HG02588 (cell line): Measurements from ENCODE around the gene GAL3ST2.
"Not testable (repeated sequence)": the region's sequence is repeated elsewhere in the genome, so short reads cannot be mapped to it uniquely, and the experiment has no call there.

Experiments
- ATAC-seq: cut with Tn5 transposase; IDR thresholded peaks from one replicate; pipeline ENCODE4 v1.9.1; 2021; ENCODE audit warnings: mild to moderate bottlenecking, moderate library complexity; ENCODE audit not compliant: unreplicated experiment

The GAL3ST2 gene

DNA sequence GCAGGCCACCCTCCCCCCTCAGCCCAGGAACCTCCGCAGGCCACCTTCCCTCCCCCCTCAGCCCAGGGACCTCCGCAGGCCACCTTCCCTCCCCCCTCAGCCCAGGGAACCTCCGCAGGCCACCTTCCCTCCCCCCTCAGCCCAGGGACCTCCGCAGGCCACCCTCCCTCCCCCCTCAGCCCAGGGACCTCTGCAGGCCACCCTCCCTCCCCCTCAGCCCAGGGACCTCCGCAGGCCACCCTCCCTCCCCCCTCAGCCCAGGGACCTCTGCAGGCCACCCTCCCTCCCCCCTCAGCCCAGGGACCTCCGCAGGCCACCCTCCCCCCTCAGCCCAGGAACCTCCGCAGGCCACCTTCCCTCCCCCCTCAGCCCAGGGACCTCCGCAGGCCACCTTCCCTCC is 29.6 kb downstream of the GAL3ST2 start:
- not testable (repeated sequence) for ATAC-seq

- ATAC-seq: no peak
Measured at GRCh38 chr2:241808051-241808720, 31.6 kb downstream of the GAL3ST2 start.

GRCh38 chr2:241808721-241809382 is 32.2 kb downstream of the GAL3ST2 start, which contains the start of gene NEU4:
Gene NEU4 (plus strand): TSS chr2:241809193. CDS start chr2:241814485, 5,292 bp downstream.
- ATAC-seq: no peak

GRCh38 chr2:241809383-241810306 is 33.0 kb downstream of the GAL3ST2 start:
- no peak for ATAC-seq

DNA sequence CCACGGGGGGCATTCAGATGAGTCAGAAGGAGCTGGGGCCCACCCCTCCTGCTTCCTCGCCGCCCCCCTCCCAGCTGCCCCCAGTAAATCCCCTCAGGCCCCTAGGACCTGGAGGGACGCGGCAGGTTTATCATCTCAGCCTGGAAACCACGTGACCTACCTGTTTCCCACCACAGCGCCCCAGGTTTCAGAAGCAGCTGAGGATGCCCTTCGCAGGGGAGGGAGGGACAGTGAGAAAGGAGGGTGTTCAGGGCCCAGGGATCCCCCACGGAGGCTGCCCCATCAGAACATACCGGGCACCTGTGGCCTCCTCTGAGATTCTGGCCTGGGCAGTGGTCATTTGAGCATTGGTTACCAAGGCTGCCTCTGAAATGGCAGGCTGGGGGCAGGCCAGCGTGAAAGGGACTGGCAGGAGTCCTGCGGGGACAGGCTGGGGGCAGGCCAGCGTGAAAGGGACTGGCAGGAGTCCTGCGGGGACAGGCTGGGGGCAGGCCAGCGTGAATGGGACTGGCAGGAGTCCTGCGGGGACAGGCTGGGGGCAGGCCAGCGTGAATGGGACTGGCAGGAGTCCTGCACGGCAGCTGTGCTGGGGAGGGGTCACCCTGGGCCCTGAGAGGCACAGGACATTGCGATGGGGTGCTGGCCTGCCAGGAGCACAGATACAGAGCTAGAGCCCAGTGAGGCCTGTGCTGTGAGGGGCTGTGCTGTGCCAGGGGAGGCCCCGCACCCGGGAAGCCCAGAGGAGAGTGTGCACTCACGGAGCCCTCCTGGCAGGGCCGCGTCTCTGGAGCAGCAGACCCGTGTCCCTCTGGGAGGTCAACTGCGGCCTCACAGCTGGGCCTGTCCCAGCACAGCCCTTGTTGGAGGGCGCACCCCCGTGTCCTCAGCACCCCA is 33.9 kb downstream of the GAL3ST2 start:
- ATAC-seq: no peak

GRCh38 chr2:241811201-241811951 is 34.8 kb downstream of the GAL3ST2 start:
- ATAC-seq: no peak

DNA sequence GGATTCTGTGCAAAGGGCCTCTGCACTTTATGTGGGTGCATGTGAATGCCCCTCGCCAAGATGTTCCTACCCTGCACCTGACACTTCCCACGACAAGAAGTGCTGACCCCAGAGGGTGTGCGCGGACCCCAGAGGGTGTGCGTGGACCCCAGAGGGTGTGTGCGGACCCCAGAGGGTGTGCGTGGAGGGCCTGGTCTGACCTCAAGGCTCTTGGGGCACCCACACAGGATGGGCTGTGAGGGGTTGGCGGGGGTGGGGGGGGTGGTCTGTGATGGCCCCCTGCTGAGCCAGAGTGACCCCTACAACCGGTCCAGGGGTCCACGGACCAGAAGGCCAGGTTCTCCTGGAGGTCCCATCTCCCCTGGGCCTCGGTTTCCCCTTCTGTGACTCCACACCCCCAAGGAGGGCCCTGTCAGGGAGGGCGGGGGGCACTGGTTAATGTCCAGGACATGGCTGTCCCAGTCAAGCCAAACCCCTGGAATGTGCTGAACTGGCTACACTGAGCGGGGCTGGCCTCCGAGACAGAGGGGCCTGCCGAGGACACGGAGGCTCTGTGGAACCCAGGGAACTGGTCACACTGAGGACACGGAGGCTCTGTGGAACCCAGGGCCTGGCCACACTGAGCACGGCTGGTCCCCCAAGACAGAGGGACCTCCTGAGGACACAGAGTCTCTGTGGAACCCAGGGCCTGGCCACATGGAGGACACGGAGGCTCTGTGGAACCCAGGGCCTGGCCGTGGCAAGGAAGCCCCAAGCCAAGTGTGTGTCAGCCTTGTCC is 35.5 kb downstream of the GAL3ST2 start:
- ATAC-seq: no peak

DNA sequence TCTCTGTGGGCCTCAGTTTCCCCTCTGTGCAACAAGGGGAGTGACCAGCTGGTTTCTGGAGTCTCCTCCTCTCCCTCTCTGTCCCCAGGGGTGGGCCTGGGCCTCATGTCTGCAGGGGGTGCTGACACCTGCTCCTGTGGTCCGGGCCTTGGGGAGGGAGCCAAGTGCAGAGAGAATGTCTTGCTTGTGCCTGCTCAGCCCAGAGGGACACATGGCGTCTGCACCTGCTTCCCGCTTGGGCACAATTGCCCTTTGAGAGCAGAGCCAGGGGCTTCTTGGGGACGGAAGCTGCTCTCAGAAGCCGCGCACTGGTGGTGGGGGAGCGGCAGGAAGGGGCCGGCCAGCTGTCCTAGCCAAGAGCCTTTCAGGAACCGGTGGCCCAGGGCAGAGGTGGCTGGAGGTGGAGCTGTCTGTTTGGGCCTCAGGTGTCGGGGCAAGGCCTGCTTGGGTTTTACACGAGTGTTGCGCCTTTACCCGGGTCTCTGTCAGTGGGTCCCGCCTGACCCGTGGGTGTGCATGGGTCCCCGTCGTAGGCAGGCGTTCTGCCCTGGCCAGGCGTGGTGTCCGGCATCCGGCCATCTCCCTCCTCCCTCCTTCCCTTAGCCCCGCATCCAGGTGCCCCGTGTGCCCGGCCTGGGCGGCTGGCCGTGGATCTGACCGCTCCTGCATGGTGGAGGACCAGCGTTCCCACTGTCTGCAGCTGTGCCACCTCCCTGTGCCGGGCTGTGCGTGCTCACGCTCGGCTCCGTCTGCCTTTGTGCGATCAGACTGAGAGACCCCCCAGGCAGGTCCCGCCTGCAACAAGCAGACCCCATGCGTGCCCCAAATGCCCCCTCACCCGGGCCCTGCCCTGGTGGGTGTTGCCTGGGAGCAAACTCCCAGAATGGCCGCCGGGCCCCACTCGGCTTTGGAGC is 36.4 kb downstream of the GAL3ST2 start:
- no peak for ATAC-seq

GRCh38 chr2:241813644-241814392 is 37.2 kb downstream of the GAL3ST2 start:
- no peak for ATAC-seq

GRCh38 chr2:241814393-241814642 is 37.7 kb downstream of the GAL3ST2 start:
- no peak for ATAC-seq

- ATAC-seq: no peak
Measured at GRCh38 chr2:241814643-241815476, 38.2 kb downstream of the GAL3ST2 start.

DNA sequence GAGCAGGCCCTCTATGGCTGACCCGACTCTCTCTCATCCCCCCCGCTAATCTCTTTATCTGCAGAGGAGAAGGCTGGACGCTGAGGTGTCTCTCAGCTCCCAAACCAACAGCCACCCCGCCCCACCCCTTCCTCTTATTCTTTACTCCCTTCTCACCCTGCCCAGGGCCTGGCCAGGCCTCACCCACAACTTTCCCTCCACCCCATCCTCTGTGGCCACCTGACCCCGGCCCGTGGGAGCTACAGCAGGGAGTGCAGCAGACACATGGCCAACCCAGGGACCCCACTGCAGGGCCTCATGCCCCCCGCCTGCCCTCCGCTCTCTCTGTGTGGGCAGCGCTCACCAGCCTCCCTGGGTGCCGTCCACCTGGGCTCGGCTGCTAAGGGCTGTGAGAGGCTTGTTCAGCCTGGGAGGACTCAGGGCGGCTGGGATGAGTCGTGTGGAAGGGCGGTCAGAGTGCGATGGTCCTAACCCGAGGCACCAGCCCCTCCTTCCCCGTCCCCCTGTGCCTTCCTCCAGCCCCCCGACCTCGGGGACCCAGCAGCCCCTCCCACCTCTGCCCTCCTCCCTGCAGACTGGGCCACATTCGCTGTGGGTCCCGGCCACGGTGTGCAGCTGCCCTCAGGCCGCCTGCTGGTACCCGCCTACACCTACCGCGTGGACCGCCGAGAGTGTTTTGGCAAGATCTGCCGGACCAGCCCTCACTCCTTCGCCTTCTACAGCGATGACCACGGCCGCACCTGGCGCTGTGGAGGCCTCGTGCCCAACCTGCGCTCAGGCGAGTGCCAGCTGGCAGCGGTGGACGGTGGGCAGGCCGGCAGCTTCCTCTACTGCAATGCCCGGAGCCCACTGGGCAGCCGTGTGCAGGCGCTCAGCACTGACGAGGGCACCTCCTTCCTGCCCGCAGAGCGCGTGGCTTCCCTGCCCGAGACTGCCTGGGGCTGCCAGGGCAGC is 39.1 kb downstream of the GAL3ST2 start:
- ATAC-seq: no peak

DNA sequence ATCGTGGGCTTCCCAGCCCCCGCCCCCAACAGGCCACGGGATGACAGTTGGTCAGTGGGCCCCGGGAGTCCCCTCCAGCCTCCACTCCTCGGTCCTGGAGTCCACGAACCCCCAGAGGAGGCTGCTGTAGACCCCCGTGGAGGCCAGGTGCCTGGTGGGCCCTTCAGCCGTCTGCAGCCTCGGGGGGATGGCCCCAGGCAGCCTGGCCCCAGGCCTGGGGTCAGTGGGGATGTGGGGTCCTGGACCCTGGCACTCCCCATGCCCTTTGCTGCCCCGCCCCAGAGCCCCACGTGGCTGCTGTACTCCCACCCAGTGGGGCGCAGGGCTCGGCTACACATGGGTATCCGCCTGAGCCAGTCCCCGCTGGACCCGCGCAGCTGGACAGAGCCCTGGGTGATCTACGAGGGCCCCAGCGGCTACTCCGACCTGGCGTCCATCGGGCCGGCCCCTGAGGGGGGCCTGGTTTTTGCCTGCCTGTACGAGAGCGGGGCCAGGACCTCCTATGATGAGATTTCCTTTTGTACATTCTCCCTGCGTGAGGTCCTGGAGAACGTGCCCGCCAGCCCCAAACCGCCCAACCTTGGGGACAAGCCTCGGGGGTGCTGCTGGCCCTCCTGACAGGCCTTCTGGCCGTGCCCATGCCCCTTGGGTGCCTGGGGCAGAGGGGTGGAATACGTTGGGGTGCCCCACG is 40.0 kb downstream of the GAL3ST2 start:
- ATAC-seq: no peak

- no peak for ATAC-seq
Measured at GRCh38 chr2:241817126-241817820, 40.7 kb downstream of the GAL3ST2 start.
